OCI-LY7 (cell line): ENCODE data around the gene POC1B.

ENCODE experiments used
- EZH2phosphoT487 ChIP-seq: fragments of 200-600 bp; sonication (generic); IDR thresholded peaks from 2 replicates; pipeline ENCODE4 v1.6.1; 2018; ENCODE audit warnings: low read depth, borderline replicate concordance, mild to moderate bottlenecking, mixed run types, antibody characterized with exemption, low read length, moderate library complexity, mixed read lengths
- TF ChIP-seq, protein P1 (sequence below): fragments of 200-600 bp; sonication (generic); conservative IDR thresholded peaks from 2 replicates; pipeline ENCODE4 v1.5.1; 2014; ENCODE audit warnings: mild to moderate bottlenecking, antibody characterized with exemption, low read length, moderate library complexity, mixed read lengths

DNA sequence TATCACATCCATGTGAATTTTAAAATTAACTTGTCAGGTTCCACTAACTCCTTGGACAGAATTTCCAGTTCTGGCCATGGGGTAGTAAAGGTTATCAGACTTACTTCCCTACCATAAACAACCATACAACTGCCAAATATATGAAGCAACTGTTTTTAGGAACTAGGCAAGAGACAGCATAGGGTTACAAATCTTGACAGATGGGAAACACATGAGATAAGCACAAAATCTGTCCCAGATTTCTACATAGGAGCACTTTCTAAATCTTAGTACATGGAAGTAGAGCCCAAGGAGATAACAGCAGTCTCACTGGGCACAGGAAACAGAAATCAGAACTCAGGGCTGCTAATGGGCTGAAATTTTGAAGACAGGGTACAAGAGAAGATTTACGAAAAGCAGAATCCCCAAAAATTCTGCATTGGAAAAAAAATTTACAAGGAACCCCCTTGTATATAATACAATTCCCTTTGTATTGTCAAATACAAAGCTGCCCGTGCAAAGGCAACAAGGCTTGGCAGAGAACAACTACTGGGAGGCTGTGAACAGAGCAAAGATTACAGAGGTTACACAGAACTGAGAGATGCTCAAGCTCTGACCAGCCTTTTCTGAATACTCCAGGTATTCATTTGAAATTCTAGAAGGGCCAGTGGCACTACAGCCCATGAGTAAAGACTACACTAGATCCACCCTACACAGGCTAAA is 44.5 kb downstream of the POC1B start:
- TF ChIP-seq, protein P1, sequence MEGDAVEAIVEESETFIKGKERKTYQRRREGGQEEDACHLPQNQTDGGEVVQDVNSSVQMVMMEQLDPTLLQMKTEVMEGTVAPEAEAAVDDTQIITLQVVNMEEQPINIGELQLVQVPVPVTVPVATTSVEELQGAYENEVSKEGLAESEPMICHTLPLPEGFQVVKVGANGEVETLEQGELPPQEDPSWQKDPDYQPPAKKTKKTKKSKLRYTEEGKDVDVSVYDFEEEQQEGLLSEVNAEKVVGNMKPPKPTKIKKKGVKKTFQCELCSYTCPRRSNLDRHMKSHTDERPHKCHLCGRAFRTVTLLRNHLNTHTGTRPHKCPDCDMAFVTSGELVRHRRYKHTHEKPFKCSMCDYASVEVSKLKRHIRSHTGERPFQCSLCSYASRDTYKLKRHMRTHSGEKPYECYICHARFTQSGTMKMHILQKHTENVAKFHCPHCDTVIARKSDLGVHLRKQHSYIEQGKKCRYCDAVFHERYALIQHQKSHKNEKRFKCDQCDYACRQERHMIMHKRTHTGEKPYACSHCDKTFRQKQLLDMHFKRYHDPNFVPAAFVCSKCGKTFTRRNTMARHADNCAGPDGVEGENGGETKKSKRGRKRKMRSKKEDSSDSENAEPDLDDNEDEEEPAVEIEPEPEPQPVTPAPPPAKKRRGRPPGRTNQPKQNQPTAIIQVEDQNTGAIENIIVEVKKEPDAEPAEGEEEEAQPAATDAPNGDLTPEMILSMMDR, result no peak
- TF ChIP-seq EZH2phosphoT487, result no peak
